CD14-positive monocyte (primary cell): ENCODE data around the gene AP4E1. TPM values are rescaled to one million over a fixed set of nuclear protein-coding genes. Genes with fewer than 3 reads are reported as not detected.

Experiments used
- DNase-seq, 3 donors: peaks; one replicate each; pipeline ENCODE4 v3.0.0-alpha.2; 2011 to 2022
- H2AFZ ChIP-seq: 2 replicates; pipeline ENCODE4 v1.6.0; 2012; ENCODE audit warnings: mild to moderate bottlenecking, low read depth, low read length, inconsistent platforms; ENCODE audit not compliant: insufficient read depth, poor library complexity, severe bottlenecking
- H3K27ac ChIP-seq, 2 donors: 1 replicate in 1 of 2; 2 replicates in 1 of 2; pipeline ENCODE4 v1.5.1; 2012 to 2013; ENCODE audit warnings: low read length in 2 of 2, control low read depth in 1 of 2, inconsistent platforms in 1 of 2, low read depth in 1 of 2, mild to moderate bottlenecking in 1 of 2
- H3K27me3 ChIP-seq, 2 donors: one replicate each; pipeline versions ENCODE4 v1.6.0 to v1.6.1; 2011 to 2013; ENCODE audit warnings: low read length in 2 of 2; ENCODE audit not compliant: control insufficient read depth in 2 of 2, insufficient read depth in 2 of 2
- H3K36me3 ChIP-seq, 2 donors: replicated peaks in 1 of 2; 1 replicate in 1 of 2; 2 replicates in 1 of 2; pipeline versions ENCODE4 v1.5.1 to v1.6.1; 2012 to 2013; ENCODE audit warnings: low read length in 2 of 2, control low read depth in 1 of 2, inconsistent platforms in 1 of 2, mild to moderate bottlenecking in 1 of 2; ENCODE audit not compliant: insufficient read depth in 2 of 2, control insufficient read depth in 1 of 2
- H3K4me1 ChIP-seq, 2 donors: 1 replicate in 1 of 2; 2 replicates in 1 of 2; pipeline versions ENCODE4 v1.5.1 to v1.6.1; 2012 to 2013; ENCODE audit warnings: low read length in 2 of 2, control low read depth in 1 of 2, inconsistent platforms in 1 of 2, mild to moderate bottlenecking in 1 of 2, moderate library complexity in 1 of 2; ENCODE audit not compliant: insufficient read depth in 2 of 2, control insufficient read depth in 1 of 2
- H3K4me2 ChIP-seq: replicated peaks from 2 replicates; pipeline ENCODE3; 2012; ENCODE audit warnings: low read length, moderate library complexity, mild to moderate bottlenecking; ENCODE audit not compliant: poor library complexity, severe bottlenecking; ENCODE audit errors: extremely low read depth
- H3K4me3 ChIP-seq, 3 experiments: fragments of 200-600 bp in 1 of 3; sonication (generic) in 1 of 3; replicated peaks in 1 of 3; 1 replicate in 2 of 3; 2 replicates in 1 of 3; pipeline ENCODE4 v1.5.1; 2011 to 2013; ENCODE audit warnings: low read length in 3 of 3, mild to moderate bottlenecking in 3 of 3, control low read depth in 2 of 3, low read depth in 2 of 3, inconsistent platforms in 1 of 3, moderate library complexity in 1 of 3
- H3K79me2 ChIP-seq: 2 replicates; pipeline ENCODE4 v1.6.0; 2012; ENCODE audit warnings: mild to moderate bottlenecking, control low read depth, inconsistent platforms, low read length, moderate library complexity; ENCODE audit not compliant: insufficient read depth
- H3K9ac ChIP-seq: 2 replicates; pipeline ENCODE4 v1.6.0; 2017; ENCODE audit warnings: low read length, mild to moderate bottlenecking; ENCODE audit not compliant: insufficient read depth, poor library complexity, severe bottlenecking
- H3K9me3 ChIP-seq, 2 donors: replicated peaks in 1 of 2; 1 replicate in 1 of 2; 2 replicates in 1 of 2; pipeline versions ENCODE4 v1.5.1 to v1.6.1; 2012 to 2013; ENCODE audit warnings: low read length in 2 of 2, control low read depth in 1 of 2; ENCODE audit not compliant: control insufficient read depth in 1 of 2, insufficient read depth in 1 of 2
- H4K20me1 ChIP-seq: 2 replicates; pipeline ENCODE4 v1.6.0; 2012; ENCODE audit warnings: mild to moderate bottlenecking, low read length, control low read depth, moderate library complexity; ENCODE audit not compliant: insufficient read depth
- H3K27ac Mint-ChIP-seq, 7 donors: one replicate each; pipeline ENCODE4 v1.8.0; 2020; ENCODE audit warnings: mild to moderate bottlenecking in 7 of 7, mixed read lengths in 7 of 7, moderate library complexity in 6 of 7, inconsistent platforms in 2 of 7
- H3K27me3 Mint-ChIP-seq, 3 donors: one replicate each; pipeline ENCODE4 v1.8.0; 2021 to 2022; ENCODE audit warnings: low read depth in 3 of 3, mild to moderate bottlenecking in 3 of 3, mixed read lengths in 3 of 3, moderate library complexity in 3 of 3, inconsistent platforms in 1 of 3
- H3K36me3 Mint-ChIP-seq, 2 donors: one replicate each; pipeline ENCODE4 v1.8.0; 2020; ENCODE audit warnings: mixed read lengths in 2 of 2, inconsistent platforms in 1 of 2, mild to moderate bottlenecking in 1 of 2
- H3K4me1 Mint-ChIP-seq: one replicate; pipeline ENCODE4 v1.8.0; 2020; ENCODE audit warnings: mild to moderate bottlenecking, mixed read lengths
- H3K4me3 Mint-ChIP-seq, 2 donors: one replicate each; pipeline ENCODE4 v1.8.0; 2020; ENCODE audit warnings: mild to moderate bottlenecking in 2 of 2, mixed read lengths in 2 of 2, moderate library complexity in 1 of 2
- H3K9me3 Mint-ChIP-seq, 7 donors: one replicate each; pipeline ENCODE4 v1.8.0; 2020 to 2022; ENCODE audit warnings: mixed read lengths in 7 of 7, mild to moderate bottlenecking in 6 of 7, moderate library complexity in 6 of 7, inconsistent platforms in 2 of 7
- CTCF ChIP-seq: fragments of 200-600 bp; IDR thresholded peaks from one replicate; pipeline ENCODE4 v1.8.0; 2022; ENCODE audit warnings: antibody characterized with exemption, mild to moderate bottlenecking
- WGBS: methylation state at CpG from one replicate; pipeline ENCODE4 v1.1.5; 2013; ENCODE audit warnings: missing lambda C conversion rate; ENCODE audit not compliant: insufficient coverage; 5-methylcytosine and 5-hydroxymethylcytosine counted together
- intact Hi-C, 2 donors: fragments of 100-400 bp; cut with micrococcal nuclease; formaldehyde crosslinking; loops; one replicate each; pipeline versions ENCODE4 v1.15.0 to v1.15.1; 2023
- polyA plus RNA-seq, 3 donors: library from polyadenylated mRNA; depleted of rRNA in 1 of 3; unstranded in 2 of 3; stranded (reverse) in 1 of 3; fragments of 300-500 nt in 2 of 3; fragments of >200 nt in 1 of 3; fragmentation: Illumina TruSeq in 2 of 3; gene quantifications; 1 replicate in 2 of 3; 2 replicates in 1 of 3; pipeline ENCODE4 v1.2.3, GENCODE V29; 2012 to 2021

AP4E1 gene
- polyA plus RNA-seq, 3 donors, result 4.1 to 7.7 (median 5.3) TPM

GRCh38 chr15:50876260-50876988 is 32.1 kb upstream of the AP4E1 start:
- DNase-seq, result no peak
- Histone ChIP-seq H3K4me1 (peaks cover 47 to 58% of the 10 kb centered on the region in 2 donors), H3K27ac (peak overlapping the region in 1 of 2 donors; percentile 72)

GRCh38 chr15:50876989-50877360 is 31.5 kb upstream of the AP4E1 start:
- WGBS, result 0% methylated on average over 4 of the region's 8 CpGs
- DNase-seq, result peak; percentile 75 to 86 (median 81)
- Mint-ChIP-seq H3K36me3 (no peaks in the 10 kb centered on the region), H3K4me1 (peaks cover 60% of the 10 kb centered on the region), H3K4me3 (peak overlapping the region; percentile 72 to 89), H3K27me3 (no peaks in the 10 kb centered on the region), H3K9me3 (no peaks in the 10 kb centered on the region), H3K27ac (peak overlapping the region; percentile 46 to 85 (median 76))
- Histone ChIP-seq H4K20me1 (no peaks in the 10 kb centered on the region), H2AFZ (peak overlapping the region; percentile 87), H3K27me3 (no peaks in the 10 kb centered on the region), H3K9ac (peak overlapping the region; percentile 46), H3K27ac (peak overlapping the region in 1 of 2 donors; percentile 72), H3K79me2 (no peaks in the 10 kb centered on the region), H3K4me2 (peak overlapping the region; percentile 90), H3K9me3 (no peaks in the 10 kb centered on the region), H3K4me1 (peaks cover 52 to 63% of the 10 kb centered on the region in 2 donors), H3K4me3 (peak overlapping the region; percentile 40 to 76 (median 70)), H3K36me3 (no peaks in the 10 kb centered on the region)
- intact Hi-C loops, result no loop called here
- TF ChIP-seq CTCF, result peak; percentile 98

More at GRCh38 chr15:50876260-50876988, 32.1 kb upstream of the AP4E1 start:
- peak overlapping the region in 5 of 7 donors; percentile 45 to 85 (median 76) for H3K27ac Mint-ChIP-seq
- WGBS, result no CpG with 5 or more reads among the region's 19 CpGs
- H3K4me1 Mint-ChIP-seq, result peaks cover 54% of the 10 kb centered on the region
- no peaks in the 10 kb centered on the region for H3K79me2 ChIP-seq
- intact Hi-C loops, result no loop called here
- H2AFZ ChIP-seq, result peak overlapping the region; percentile 87
- H3K4me3 ChIP-seq, result peak overlapping the region; percentile 40 to 76 (median 70)
- no peaks in the 10 kb centered on the region for H3K27me3 ChIP-seq
- peak overlapping the region; percentile 72 to 89 for H3K4me3 Mint-ChIP-seq
- H3K9me3 Mint-ChIP-seq, result no peaks in the 10 kb centered on the region
- no peaks in the 10 kb centered on the region for H3K36me3 Mint-ChIP-seq
- no peaks in the 10 kb centered on the region for H3K27me3 Mint-ChIP-seq
- peak overlapping the region; percentile 90 for H3K4me2 ChIP-seq
- peak overlapping the region; percentile 46 for H3K9ac ChIP-seq
- no peaks in the 10 kb centered on the region for H3K36me3 ChIP-seq
- H3K9me3 ChIP-seq, result no peaks in the 10 kb centered on the region
- no peak for TF ChIP-seq CTCF
- no peaks in the 10 kb centered on the region for H4K20me1 ChIP-seq
